ENCODE results near the gene SLC28A1.

SLC28A1 gene

DNA sequence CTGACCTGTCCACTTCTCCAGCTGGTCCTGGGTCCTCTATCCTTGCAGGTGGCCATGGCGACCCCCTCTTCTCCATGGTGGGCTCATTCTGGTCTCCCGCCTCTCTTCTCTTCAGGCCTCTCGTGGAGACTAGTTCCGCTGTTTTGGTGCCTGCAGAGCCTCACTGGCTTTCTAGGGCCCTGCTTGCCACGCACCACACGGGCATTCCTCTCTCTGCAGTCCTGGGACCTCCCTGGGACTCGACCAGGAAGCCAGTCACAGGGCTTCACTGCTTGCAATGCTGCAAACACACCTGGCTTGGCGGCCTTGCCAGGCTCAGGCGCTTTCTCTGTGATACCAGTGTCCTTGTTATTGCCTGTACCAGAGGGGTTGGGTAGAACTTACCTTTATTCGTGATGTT lies 9.1 kb downstream of the SLC28A1 start:
- no peaks in the 10 kb centered on the region for H3K4me1 ChIP-seq (ENCODE audit: insufficient read depth, low read length)
- no peaks in the 10 kb centered on the region for H3K36me3 ChIP-seq (ENCODE audit: insufficient read depth, low read length)
- H3K9me3 ChIP-seq (ENCODE audit: low read length): no peaks in the 10 kb centered on the region
- H3K27me3 ChIP-seq (ENCODE audit: insufficient read depth, low read length): no peaks in the 10 kb centered on the region
- H2AFZ ChIP-seq (ENCODE audit: low read depth, low read length): no peak overlapping the region
- H3K4me3 ChIP-seq (ENCODE audit: low read length): no peak overlapping the region

DNA sequence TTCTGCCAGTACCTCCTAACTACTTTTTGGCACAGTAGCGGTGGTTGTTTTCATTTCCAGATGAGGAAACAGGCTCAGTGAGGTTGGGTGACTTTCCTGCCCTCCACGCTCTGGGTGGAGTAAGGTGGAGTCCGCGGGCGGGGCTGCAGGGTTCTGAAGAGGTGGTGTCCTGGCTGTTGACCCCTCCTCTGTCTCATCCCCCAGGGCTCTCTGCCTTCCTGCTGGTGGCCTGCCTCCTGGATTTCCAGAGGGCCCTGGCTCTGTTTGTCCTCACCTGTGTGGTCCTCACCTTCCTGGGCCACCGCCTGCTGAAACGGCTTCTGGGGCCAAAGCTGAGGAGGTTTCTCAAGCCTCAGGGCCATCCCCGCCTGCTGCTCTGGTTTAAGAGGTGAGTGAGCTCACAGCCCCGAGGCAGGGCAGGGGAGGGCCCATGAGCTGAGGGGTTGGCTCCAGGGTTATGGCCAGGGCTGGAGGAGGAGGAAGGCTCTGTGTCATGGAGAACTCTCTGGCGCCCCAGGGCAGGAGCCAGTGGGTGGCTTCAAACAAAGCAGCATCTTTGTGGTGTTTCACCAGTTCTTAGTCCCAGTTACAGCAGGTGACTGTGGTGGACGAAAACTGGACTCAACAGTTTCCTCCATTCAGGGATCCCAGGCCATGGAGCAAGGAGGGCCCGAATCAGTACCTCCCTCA lies 10.4 kb downstream of the SLC28A1 start:
- Histone ChIP-seq H3K4me1 (ENCODE audit: insufficient read depth, low read length) (no peaks in the 10 kb centered on the region), H3K9me3 (ENCODE audit: low read length) (no peaks in the 10 kb centered on the region), H3K36me3 (ENCODE audit: insufficient read depth, low read length) (no peaks in the 10 kb centered on the region), H3K27me3 (ENCODE audit: insufficient read depth, low read length) (no peaks in the 10 kb centered on the region), H2AFZ (ENCODE audit: low read depth, low read length) (no peak overlapping the region), H3K4me3 (ENCODE audit: low read length) (no peak overlapping the region)

GRCh38 chr15:84898761-84899160 lies 14.3 kb downstream of the SLC28A1 start:
- no peaks in the 10 kb centered on the region for H3K36me3 ChIP-seq (ENCODE audit: insufficient read depth, low read length)
- H3K9me3 ChIP-seq (ENCODE audit: low read length): no peaks in the 10 kb centered on the region
- no peak overlapping the region for H2AFZ ChIP-seq (ENCODE audit: low read depth, low read length)
- H3K4me1 ChIP-seq (ENCODE audit: insufficient read depth, low read length): no peaks in the 10 kb centered on the region
- no peak overlapping the region for H3K4me3 ChIP-seq (ENCODE audit: low read length)
- H3K27me3 ChIP-seq (ENCODE audit: insufficient read depth, low read length): no peaks in the 10 kb centered on the region

DNA sequence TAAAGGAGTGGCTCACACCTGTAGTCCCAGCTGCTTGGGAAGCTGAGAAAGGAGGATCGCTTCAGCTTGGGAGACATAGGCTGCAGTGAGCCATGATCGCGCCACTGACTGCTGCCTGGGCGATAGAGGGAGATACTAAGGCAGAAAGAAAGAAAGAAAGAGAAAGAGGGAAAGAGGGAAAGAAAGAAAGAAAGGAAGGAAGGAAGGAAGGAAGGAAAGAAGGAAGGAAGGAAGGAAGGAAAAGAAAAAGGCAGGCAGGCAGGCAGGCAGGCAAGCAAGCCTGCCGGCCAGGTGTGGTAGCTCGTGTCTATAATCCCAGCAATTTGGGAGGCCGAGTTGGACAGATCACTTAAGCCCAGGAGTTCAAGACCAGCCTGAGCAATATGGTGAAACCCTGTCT lies 15.3 kb downstream of the SLC28A1 start:
- Histone ChIP-seq H3K9me3 (ENCODE audit: low read length) (no peaks in the 10 kb centered on the region), H3K36me3 (ENCODE audit: insufficient read depth, low read length) (no peaks in the 10 kb centered on the region), H3K27me3 (ENCODE audit: insufficient read depth, low read length) (no peaks in the 10 kb centered on the region), H3K4me3 (ENCODE audit: low read length) (no peak overlapping the region), H2AFZ (ENCODE audit: low read depth, low read length) (no peak overlapping the region), H3K4me1 (ENCODE audit: insufficient read depth, low read length) (no peaks in the 10 kb centered on the region)

DNA sequence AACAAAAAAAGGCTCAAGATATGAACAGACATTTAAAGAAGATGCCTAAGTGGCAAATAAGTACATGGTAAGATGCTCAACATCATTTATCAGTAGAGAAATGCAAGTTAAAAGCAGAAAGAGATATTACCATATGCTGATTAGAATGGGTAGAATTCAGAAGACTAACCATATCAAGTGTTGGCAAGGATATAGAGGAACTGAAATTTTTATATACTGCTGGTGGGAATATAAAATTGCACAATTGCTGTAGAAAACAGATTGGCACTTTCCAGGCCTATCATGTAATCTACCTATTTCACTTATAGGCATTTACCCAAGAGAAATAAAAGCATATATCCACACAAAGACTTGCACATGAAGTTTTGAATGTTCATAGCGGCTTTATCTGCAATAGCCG lies 17.1 kb downstream of the SLC28A1 start:
- H3K36me3 ChIP-seq (ENCODE audit: insufficient read depth, low read length): no peaks in the 10 kb centered on the region

GRCh38 chr15:84903751-84904150 lies 19.3 kb downstream of the SLC28A1 start:
- no peaks in the 10 kb centered on the region for H3K36me3 ChIP-seq (ENCODE audit: insufficient read depth, low read length)
- H3K9me3 ChIP-seq (ENCODE audit: low read length): no peaks in the 10 kb centered on the region
- no peaks in the 10 kb centered on the region for H3K27me3 ChIP-seq (ENCODE audit: insufficient read depth, low read length)
- no peak overlapping the region for H3K4me3 ChIP-seq (ENCODE audit: low read length)
- no peak overlapping the region for H2AFZ ChIP-seq (ENCODE audit: low read depth, low read length)
- no peaks in the 10 kb centered on the region for H3K4me1 ChIP-seq (ENCODE audit: insufficient read depth, low read length)

More for the DNA sequence above, 17.1 kb downstream of the SLC28A1 start:
- H3K27me3 ChIP-seq (ENCODE audit: insufficient read depth, low read length): no peaks in the 10 kb centered on the region
- no peaks in the 10 kb centered on the region for H3K9me3 ChIP-seq (ENCODE audit: low read length)
- no peak overlapping the region for H3K4me3 ChIP-seq (ENCODE audit: low read length)
- H2AFZ ChIP-seq (ENCODE audit: low read depth, low read length): no peak overlapping the region
- no peaks in the 10 kb centered on the region for H3K4me1 ChIP-seq (ENCODE audit: insufficient read depth, low read length)

- H3K4me3 ChIP-seq (ENCODE audit: low read length): no peak overlapping the region
- no peak overlapping the region for H2AFZ ChIP-seq (ENCODE audit: low read depth, low read length)
- no peaks in the 10 kb centered on the region for H3K36me3 ChIP-seq (ENCODE audit: insufficient read depth, low read length)
- H3K4me1 ChIP-seq (ENCODE audit: insufficient read depth, low read length): no peaks in the 10 kb centered on the region
- H3K9me3 ChIP-seq (ENCODE audit: low read length): no peaks in the 10 kb centered on the region
- H3K27me3 ChIP-seq (ENCODE audit: insufficient read depth, low read length): no peaks in the 10 kb centered on the region
Measured at GRCh38 chr15:84904419-84904818, 20.0 kb downstream of the SLC28A1 start.

DNA sequence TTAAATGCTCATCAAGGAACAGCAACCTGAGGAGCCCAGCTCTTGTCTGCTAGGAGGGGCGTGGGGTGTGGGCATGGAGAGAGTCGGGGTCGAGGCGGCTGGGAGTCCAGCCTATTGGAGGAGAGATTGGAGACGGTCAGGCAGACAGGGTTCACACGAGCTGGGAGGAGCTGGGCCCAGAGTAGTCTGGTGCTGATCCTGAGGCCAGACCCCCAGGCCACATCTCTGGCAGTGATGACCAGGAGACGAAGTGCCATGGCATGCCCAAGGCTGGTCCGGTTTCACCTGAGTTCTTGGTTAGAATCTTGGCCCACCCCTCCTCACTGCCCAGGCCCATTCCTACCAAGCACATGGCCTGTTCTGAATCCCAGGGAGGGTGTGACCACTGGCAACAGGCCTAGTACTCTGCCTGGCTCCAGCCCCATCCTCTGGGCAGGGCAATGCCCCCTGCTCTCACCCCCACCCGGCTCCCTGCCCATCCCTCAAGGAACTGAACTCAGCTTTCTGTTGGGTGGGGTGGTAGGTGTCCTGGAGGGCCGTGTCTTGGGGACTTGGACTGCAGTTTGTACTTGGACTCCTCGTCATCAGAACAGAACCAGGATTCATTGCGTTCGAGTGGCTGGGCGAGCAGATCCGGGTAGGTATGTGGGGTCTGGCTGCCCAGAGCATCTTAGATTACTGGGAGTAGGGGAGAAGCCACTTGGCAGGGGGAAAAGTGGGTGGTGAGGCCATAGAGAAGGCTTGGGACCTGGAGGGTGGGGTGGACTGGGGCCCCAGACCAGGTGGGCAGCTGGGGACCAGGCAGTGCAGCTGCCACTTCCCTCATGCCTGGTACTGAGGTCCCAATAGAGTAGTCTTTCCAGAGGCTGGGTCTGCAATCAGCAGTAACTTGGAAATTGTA lies 20.8 kb downstream of the SLC28A1 start:
- no peak overlapping the region for H3K4me3 ChIP-seq (ENCODE audit: low read length)
- H3K4me1 ChIP-seq (ENCODE audit: insufficient read depth, low read length): no peaks in the 10 kb centered on the region
- no peaks in the 10 kb centered on the region for H3K9me3 ChIP-seq (ENCODE audit: low read length)
- no peak overlapping the region for H2AFZ ChIP-seq (ENCODE audit: low read depth, low read length)
- no peaks in the 10 kb centered on the region for H3K27me3 ChIP-seq (ENCODE audit: insufficient read depth, low read length)
- no peaks in the 10 kb centered on the region for H3K36me3 ChIP-seq (ENCODE audit: insufficient read depth, low read length)

DNA sequence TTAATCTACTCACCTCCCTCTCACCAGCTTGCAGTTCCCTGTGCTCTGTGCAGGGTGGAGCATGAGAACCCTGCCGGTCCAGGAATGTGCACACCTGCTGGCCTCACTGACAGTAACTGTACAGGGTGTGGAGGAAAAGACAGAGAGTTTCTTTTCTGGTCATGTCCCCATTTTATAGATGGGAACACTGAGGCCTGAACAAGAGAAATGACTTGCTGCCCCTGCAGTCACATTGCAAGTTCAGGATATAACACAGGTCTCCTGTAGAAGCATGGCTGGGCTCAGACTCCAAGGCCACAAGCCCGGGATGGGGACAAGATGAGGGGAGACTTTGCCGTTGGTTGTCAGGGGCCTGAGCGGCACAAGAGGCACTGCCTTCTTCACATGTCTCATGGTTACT lies 23.3 kb downstream of the SLC28A1 start:
- Histone ChIP-seq H3K9me3 (ENCODE audit: low read length) (no peaks in the 10 kb centered on the region), H3K27me3 (ENCODE audit: insufficient read depth, low read length) (no peaks in the 10 kb centered on the region), H3K4me3 (ENCODE audit: low read length) (no peak overlapping the region), H3K4me1 (ENCODE audit: insufficient read depth, low read length) (no peaks in the 10 kb centered on the region), H3K36me3 (ENCODE audit: insufficient read depth, low read length) (no peaks in the 10 kb centered on the region), H2AFZ (ENCODE audit: low read depth, low read length) (no peak overlapping the region)

DNA sequence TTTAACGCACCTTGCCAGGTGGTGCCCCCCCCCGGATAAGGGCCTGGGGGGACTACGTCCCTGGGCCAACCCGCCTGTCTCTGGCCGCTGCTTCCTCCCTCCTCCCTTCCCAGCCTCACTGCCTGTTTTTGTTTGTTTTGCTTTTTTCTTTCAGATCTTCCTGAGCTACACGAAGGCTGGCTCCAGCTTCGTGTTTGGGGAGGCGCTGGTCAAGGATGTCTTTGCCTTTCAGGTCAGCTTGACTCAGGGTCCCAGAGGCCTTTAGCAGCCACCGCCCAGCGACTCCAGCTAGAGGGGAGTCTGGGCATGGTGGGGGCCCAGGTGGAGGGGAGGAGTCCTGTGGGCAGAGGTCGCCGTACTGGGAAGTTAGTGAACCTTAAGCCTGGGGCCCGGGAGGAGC lies 24.1 kb downstream of the SLC28A1 start:
- Histone ChIP-seq H3K36me3 (ENCODE audit: insufficient read depth, low read length) (no peaks in the 10 kb centered on the region), H3K4me3 (ENCODE audit: low read length) (no peak overlapping the region), H2AFZ (ENCODE audit: low read depth, low read length) (no peak overlapping the region), H3K4me1 (ENCODE audit: insufficient read depth, low read length) (no peaks in the 10 kb centered on the region), H3K27me3 (ENCODE audit: insufficient read depth, low read length) (no peaks in the 10 kb centered on the region), H3K9me3 (ENCODE audit: low read length) (no peaks in the 10 kb centered on the region)

DNA sequence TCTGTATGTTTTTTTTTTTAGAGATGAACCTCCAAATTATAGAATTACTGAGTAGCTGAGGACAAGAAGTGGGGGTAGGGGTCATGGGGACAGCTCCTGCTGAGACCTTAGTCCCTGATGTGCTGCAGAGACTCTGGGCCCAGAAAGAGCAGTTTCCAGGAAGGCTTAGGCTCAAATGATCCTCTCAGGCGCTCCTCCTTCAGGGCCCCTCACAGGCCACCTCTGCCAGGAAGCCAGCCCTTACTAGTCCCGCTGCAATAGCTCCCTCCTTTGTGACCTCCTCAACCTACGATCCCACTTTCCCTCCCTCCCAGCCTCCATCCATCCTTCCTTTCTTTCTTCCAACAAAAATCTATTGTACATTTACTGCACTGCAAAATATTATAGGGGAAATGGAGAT lies 24.6 kb downstream of the SLC28A1 start:
- H2AFZ ChIP-seq (ENCODE audit: low read depth, low read length): no peak overlapping the region
- H3K4me3 ChIP-seq (ENCODE audit: low read length): no peak overlapping the region
- H3K27me3 ChIP-seq (ENCODE audit: insufficient read depth, low read length): no peaks in the 10 kb centered on the region
- no peaks in the 10 kb centered on the region for H3K4me1 ChIP-seq (ENCODE audit: insufficient read depth, low read length)
- H3K36me3 ChIP-seq (ENCODE audit: insufficient read depth, low read length): no peaks in the 10 kb centered on the region
- H3K9me3 ChIP-seq (ENCODE audit: low read length): no peaks in the 10 kb centered on the region

- no peaks in the 10 kb centered on the region for H3K36me3 ChIP-seq (ENCODE audit: insufficient read depth, low read length)
Measured at GRCh38 chr15:84909782-84910181, 25.3 kb downstream of the SLC28A1 start.

DNA sequence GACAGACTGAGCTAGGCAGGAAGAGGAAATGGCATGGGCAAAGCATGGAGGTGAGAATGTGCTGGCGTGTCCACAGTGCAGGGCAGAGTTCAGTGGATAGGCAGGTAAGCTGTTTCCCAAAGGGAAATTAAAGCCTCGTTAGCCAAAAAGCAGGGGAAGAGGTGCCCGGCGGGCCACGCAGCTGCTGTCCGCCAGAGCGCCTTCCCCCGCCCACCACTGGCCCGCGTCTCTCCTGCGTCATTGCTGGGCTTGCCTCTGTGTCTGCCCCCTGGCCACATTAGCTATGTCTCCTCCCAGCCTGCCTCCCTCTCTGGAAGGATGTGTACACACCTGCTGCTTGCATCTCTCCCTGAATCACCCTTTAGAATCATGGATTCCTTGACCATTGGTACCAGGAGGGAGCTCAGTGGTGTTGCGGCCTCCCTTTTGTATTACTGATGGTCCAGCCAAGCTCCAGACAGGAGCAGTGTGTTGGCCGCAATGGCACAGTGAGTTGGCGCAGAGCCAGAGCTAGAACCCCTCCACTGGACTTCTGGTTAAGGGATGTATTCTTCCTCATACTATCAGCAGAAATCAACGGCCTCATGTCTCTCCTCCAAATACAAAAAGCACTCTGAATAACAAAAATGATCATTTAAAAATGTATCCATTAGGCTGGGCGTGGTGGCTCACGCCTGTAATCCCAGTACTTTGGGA lies 26.6 kb downstream of the SLC28A1 start:
- no peaks in the 10 kb centered on the region for H3K27me3 ChIP-seq (ENCODE audit: insufficient read depth, low read length)
- no peaks in the 10 kb centered on the region for H3K36me3 ChIP-seq (ENCODE audit: insufficient read depth, low read length)
- no peaks in the 10 kb centered on the region for H3K4me1 ChIP-seq (ENCODE audit: insufficient read depth, low read length)
- H3K9me3 ChIP-seq (ENCODE audit: low read length): no peaks in the 10 kb centered on the region
- H2AFZ ChIP-seq (ENCODE audit: low read depth, low read length): no peak overlapping the region
- H3K4me3 ChIP-seq (ENCODE audit: low read length): no peak overlapping the region

More at GRCh38 chr15:84909782-84910181, 25.3 kb downstream of the SLC28A1 start:
- H3K4me3 ChIP-seq (ENCODE audit: low read length): no peak overlapping the region
- no peaks in the 10 kb centered on the region for H3K9me3 ChIP-seq (ENCODE audit: low read length)
- no peaks in the 10 kb centered on the region for H3K4me1 ChIP-seq (ENCODE audit: insufficient read depth, low read length)
- H2AFZ ChIP-seq (ENCODE audit: low read depth, low read length): no peak overlapping the region
- no peaks in the 10 kb centered on the region for H3K27me3 ChIP-seq (ENCODE audit: insufficient read depth, low read length)
